GM19455 (cell line): Measurements from ENCODE around the gene PTPRJ.
"Not testable (repeated sequence)": the region's sequence is repeated elsewhere in the genome, so short reads cannot be mapped to it uniquely, and the experiment has no call there.

Source experiments
- ATAC-seq: cut with Tn5 transposase; IDR thresholded peaks from one replicate; pipeline ENCODE4 v1.9.1; 2021; ENCODE audit not compliant: unreplicated experiment

Gene PTPRJ

DNA sequence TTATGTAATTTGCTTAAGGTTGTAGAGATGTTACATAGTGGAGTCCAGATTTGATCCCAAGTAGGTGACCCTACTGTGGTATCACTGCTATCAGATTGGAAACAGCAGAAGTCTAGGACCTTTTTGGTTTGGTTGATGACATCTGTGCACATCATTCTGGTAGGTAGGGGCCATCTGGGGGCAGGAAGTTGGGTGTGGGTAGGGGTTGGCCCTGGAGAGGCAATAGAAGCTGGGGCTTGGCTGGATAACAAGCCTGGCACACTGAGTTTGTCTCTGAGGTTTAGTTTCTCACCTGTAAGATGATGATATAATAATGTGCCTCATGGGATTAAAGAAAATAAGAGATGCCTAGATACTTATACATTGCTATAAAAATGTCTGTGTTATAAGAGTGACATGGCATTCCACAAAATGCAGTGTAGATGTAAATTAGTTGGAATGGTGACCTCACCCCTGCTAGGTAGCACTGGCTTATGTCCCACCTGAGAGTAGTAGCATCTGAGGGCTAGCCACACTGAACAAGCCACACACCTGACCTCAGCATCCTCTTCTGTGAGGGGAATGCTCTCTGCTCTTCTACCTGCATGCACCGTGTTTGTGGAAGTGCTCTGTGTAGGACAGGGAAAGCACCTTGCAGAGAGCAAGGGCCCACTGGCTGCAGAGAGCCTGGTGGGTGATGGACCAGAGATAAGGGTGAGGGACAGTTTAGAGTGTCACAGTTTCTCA, 36.9 kb downstream of the PTPRJ start:
- no peak for ATAC-seq

DNA sequence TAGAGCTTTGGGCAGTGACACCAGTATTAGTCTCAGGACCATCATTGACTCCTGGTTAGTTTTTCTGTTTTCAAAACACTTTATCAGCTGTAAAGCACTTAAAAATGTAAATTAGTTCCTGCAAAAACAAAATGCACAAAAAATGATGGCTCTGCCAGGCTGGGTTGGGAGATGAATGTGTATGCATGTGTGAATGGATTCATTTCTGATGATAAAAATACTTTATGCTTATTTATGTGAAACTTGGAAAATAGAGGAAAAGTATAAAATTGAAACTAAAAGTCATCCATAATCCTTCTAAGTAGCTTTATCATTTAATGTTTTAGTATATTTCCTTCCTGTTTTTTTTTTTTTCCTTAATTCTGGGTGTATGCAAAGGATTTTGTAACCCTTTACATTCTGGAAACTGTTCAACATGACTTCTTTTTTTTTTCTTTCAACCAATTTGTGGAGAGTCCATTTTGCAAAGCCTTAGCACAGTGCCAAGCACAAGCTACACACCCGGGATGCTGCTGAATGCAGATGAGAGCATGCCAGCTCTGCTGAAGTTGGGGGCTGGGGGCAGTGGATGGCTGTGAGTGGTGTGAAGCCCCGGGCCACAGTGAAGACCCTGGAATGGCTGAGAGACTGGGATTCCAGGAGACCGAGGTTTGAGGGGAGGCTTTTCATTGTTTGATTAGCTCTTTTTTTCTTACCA, 37.6 kb downstream of the PTPRJ start:
- ATAC-seq: no peak

DNA sequence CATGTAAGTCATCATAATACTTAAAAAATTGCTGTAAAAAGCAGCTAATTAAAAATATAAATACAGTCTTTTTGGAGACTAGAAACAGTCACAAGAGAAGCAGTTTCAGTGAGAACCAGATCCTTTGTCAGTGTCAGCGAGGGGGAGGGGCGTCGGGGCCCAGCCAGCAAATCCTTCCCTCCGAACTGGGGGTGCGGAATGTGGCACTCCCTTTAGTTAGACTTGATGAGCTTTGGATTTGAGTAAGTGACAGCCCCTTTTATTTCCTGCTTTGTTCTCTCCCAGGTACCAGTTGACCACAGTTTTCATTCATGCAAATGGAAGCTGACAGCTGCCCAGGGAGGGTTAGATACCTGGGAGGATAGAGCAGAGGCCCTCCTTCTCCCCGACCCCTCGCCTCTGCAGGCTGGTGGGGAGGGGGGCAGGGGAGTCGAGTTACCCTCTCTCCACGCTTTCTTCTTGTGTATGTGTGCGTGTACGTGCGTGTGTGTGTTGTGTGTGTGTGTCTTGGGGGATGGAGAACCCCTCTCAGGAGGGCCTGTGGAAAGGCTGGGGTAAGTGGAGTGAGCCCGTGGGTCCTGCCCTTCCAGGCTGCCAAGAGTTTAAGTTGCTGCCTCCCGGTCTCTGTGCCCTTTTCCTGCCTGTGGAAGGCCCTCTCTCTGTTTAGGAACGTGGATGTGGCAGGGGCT, 38.3 kb downstream of the PTPRJ start:
- ATAC-seq: no peak

DNA sequence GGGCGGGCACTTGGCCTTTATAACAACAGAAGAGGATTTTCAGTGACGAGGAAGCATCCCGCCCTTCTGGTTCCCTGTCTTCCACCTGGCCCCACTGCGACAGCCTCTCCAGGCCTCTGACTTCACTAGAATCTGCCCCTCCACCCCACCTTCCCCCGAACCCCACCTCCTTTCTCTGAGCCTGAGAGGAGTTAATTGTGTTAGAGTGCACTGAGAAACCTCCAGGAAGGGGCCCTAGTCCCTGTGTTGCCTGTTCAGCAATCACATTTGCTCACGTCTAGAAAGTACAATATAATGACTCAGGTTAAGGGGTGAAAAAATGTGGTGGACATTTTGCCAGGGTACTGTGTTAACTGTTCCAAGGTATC, 38.8 kb downstream of the PTPRJ start:
- no peak for ATAC-seq

DNA sequence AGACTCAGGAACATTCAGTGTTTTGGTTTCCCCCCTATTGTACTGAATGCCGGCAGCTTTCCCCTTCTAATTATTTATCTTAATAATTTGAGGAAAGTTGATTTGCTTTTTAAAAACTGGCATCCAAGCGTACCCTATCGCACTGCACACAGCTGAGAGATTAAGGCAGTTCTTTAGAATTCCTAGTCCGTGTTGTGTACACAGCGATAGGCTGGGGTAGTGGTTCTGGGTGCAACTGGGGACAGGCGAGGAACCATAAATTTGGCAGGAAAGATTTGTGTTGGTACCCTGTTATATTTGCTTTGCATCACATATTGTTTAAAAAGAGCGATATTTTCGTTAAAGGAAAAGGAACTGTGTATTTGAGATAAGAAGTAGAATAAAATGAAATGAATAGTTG, 39.2 kb downstream of the PTPRJ start:
- no peak for ATAC-seq

DNA sequence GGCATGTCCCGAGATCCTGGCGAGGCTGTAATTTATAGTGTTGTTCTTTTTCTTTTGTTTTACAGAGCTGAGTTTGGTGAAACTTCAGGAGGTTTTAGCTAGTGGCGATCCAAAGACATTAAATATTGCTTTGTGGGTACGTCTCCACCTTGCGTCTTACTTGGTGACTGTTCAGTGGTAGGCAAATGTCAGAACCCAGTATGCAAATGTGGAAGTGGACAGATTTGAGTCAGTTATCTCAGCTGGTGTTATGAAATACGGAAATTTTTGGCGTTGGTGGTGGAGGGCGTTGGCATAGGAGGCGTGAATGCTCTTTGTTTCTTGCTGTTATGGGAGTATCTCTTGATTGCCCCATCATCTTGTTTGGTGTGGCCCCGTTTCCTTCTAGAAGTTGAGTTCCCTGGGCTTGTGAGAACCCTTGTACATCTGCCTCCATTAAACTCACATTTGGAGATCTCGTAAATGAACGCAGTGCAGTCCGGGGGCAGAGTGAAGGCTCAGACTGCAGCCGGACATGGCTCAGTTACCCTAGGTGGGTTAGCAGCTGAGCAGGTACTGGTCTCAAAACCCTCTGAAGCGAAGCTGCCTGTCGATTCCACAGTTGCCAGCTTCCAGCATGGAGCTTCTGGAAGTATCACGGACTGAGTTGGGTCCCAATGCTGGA, 39.9 kb downstream of the PTPRJ start:
- ATAC-seq: peak; percentile 68

DNA sequence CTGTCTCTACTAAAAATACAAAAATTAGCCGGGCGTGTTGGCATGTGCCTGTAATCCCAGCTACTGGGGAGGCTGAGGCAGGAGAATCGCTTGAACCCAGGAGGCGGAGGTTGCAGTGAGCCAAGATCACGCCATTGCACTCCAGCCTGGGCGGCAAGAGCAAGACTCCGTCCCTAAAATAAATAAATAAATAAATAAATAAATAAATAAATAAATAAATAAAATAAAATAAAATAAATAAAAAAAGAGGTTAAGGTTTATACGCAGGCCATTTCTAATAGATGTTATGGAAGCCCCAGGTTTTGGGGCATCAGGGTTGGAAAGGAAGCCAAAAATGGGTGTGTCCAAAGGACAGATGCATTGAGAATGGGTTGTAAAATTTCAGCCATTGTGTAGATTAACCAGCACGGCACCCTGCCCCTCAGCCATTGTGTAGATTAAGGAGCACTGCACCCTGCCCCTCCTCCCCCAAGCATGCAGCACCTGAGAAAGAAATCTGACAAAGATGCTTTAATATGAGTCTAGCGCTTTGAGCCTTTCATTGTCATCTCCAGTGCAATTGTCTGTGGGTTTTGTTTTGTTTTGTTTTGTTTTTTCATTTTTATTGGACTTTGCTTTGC, 41.0 kb downstream of the PTPRJ start:
- ATAC-seq: not testable (repeated sequence)

DNA sequence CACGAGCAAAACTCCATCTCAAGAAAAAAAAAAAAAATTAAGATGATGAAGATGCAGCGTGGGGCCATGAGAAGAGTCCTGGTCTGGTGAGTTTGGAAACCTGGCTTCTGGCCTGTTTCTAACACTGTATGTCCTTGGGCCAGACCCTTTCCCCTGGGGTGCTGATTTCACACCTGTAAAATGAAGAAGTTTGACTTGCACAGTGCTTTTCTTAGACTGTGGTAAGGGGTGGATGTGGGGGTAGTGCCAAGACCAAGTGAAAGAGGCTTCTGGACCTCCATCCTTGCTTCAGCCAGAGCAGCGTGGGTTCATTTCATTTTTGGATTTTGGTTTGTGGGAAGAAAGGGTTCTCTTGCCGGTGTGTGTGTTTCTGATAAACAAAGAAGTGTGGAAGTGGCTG, 42.1 kb downstream of the PTPRJ start:
- ATAC-seq: no peak

DNA sequence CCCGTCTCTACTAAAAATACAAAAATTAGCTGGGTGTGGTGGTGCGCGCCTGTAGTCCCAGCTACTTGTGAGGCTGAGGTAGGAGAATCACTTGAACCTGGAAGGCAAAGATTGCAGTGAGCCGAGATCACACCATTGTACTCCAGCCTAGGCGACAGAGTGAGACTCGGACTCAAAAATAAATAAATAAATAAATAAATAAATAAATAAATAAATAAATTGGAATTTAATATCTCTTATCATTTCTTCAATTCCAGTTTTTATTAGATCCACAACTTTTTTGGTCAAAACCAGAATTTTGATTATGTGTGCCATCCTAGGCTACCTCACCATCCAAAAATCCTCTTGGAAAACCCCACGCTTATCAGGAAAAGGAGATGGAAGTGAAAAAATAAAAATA, 43.2 kb downstream of the PTPRJ start:
- not testable (repeated sequence) for ATAC-seq

DNA sequence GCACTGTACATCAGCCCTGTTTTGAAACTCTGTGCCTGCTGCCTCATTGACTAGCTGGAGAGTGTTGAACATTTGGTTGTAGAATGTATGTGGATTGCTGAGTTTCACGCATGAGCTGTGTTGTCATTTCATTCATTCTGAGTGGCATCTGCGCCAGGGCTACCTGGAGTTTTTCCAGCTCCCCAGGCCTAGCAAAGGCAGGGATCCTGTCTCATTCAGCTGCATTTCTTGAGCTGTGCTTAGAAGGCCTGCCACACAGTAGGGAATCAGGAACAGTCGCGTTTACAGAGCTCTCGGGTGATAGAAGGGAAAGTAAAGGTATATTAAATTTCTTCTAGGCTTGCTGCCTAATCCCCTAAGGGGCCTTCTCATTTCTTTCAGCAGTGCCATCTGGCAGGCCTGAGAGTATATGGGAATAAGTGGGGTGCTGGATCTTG, 44.3 kb downstream of the PTPRJ start:
- no peak for ATAC-seq

DNA sequence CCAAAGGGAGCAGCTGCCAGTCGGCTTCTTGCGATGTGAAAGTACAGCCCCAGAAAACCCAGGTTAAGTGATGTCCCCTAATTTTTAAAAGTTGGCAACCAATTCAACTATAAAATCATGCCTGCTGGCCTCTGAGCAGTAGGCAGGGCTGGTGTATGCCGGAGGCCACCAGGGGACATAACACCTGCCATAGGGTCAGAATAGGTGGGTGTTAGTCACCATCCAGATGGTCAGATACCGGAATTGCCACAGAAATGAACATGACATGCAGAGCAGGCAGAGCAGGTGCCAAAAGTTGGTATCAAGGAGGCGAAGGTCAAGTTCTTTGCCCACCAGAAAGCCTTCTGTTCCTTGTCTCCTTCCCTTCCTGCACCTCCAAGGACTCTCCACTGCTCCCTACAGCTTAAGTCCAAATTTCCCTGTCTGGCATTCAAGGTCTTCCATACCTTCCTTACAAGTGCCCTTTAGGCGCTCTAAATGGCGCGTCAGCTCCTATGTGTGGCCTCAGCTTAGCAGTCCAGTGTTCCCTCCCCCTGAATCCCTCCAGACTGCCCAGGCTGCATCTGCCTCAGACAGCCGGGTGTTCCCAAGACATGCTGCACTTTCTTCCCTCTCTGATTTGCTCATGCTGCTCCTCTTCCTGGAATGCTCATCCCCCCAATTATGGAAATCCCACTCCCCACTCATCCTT, 45.1 kb downstream of the PTPRJ start:
- no peak for ATAC-seq

DNA sequence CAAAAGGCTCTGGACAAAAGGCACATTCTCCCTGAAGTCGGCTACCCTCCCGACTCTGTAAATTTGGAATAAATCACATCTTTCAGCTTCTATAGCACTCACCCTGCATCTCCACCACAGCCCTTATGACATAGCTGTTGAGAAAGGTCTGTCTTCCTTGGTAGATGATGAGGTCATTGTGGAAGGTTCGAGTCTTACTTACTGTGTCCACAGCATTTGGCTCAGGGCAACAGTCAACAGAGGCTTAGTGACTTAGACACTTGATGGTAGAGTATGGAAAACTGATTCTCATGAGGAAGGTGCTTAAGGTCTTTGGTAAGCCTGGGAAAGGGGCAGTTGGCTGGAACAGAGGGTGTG, 45.6 kb downstream of the PTPRJ start:
- ATAC-seq: no peak

DNA sequence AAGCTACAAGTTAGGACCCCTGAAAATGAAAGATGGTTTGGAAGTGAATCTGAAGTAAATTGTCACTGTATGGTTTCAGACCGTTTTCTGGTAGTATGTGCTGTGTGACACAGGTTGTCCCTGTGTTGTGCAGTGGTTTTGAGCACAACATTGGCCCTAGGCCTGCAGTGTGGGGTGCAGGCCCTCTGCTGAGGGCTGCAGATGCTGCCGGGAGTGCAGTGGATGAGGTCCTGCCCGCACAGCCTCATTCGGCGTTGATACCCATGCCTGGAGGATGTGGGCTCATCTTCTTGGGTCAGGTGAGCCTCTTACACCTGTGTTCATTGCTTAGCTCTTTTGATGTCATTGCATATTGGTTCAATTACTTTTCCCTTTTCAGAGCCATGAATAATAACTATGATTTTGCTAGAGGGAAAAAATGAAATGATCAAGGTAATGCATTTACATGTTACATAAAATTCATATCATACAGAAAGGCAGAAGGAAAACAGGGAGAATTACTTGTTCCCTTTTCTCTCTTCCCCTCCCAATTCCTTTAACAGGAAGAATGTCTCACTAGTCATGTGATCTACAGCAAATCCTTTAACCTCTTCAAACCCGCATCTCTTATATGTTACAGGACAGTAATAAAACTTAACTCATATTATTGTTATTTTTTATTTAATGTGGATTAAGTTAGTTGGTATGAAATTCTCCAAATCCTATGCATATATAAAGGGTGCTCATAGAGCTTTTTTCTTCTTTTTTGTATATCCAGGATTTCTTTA, 48.7 kb downstream of the PTPRJ start:
- no peak for ATAC-seq

DNA sequence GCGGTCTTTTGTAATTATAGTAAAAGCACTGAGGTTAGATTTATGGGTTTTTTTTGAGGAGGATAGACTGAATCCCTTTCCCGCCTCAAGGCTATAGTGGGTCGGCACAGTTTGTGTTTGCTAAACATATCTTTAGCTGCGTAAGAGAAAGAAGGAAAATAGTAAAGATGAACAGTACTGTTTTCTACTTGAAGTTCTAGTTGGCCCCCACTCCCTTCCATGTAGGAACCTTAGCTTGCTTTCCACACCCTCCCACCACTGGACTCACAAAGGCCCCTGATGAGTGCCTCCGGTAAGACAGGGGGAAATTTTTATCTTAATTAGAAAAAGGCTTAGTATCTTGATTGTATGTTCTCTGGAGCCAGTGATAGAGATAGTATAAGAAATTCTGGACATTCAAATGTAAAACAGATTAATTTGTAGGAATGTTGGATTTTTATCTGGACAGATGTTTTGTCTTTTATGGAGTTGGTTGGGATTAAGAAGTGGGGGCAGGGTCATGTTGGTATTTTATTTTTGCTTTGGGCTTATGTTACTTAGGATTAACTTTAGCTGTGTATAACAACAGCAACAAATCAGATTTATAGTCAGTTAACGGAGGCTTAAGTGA, 49.4 kb downstream of the PTPRJ start:
- no peak for ATAC-seq

DNA sequence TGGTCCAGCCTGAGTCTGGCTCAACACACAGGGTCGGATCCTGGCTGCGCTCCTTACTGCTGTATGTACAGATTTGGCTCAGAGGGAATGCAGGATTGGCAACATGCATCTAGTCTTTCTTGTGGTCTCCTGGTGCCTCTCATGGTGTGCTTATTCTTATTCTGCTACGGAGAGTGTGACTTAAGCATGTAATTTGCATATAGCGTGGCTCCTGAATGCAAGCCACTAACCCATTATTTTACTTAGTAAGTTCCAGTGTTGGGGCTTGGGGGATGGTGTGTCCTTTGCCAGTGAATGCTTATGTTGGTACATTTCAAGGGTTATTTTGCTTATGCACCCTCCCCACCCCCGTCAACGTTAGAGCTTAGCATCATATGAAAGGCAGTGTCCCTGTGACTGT, 51.2 kb downstream of the PTPRJ start:
- ATAC-seq: no peak

DNA sequence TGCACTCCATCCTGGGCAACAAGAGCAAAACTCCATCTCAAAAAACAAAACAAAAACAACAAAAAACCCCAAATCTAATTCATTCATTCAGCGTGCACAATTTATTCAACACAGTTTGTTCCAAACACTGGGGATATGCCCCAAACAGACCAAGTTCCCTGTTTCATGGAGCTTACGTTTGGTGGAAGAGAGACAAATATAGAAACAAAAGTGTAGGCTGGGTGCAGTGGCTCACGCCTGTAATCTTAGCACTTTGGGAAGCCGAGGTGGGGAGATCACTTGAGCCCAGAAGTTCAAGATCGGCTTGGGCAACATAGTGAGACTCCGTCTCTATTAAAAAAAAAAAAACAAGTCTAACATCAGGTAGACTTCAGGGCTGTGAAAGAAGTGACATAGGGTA, 52.4 kb downstream of the PTPRJ start:
- ATAC-seq: no peak

DNA sequence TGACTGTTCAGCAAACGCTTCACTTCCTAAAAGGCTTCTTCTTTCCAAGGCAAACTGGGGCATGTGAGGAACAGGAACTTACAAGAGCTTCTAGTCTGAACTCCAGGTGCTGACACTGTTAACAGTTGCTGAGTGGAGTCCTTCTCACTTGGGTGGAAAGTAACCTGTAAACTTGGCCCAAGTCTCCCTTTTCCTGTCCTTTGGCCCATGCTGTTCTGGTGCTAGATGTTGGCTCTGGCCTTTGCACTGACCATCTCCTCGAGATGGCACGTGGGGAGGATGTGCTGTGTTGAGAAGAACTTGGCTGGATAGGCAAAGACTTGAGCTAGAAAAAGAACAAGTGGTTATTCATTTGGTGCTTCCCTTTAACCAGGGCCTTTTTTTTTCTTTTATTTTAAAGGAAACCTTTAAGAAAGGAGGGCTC, 53.6 kb downstream of the PTPRJ start:
- no peak for ATAC-seq

DNA sequence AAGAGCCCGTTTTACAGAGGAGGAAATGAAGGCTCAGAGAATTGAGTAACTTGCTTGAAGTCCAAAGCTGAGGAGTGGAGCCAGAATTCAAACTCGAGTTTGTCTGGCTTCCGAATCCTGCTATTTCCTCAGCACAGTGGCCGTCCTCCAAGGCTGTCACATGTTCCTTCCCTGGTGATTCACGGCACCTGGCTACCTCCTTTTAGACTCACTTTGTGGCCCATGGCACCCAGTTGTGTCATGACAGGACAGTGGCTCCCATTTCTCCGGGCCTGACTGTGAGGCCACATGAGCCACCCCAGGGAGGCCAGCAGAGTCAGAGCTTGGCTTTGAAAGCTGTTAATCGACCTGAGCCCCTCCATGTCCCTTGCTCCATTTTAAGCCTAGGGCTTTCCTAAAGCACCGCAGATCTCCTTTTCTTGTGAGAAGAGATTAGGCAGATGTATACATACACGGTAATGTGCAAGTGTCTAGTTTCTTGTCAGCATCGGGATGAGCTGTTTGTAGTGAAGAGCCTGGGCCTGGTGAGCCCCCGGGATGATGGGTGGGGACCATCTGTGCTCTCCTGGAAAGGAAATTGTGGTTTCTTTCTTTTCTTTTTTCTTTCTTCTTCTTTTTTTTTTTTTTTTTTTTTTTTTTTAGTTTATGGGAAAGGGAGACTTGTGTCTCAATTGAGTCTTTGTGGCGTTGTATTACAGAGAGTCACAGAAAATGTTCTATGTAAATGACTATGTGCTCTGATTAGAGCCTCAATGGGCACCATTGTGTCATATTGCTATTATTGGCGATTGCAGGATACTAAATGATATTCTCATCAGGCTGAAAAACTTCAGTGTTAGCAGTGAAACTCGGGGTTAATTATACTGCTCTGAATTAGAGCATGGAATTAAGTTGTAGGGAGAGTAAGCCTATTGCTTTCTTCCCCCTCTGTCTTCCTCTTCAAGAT, 54.8 kb downstream of the PTPRJ start:
- ATAC-seq: no peak
